Psoas muscle (tissue), 8 donors: ENCODE data around the gene WDR1. TPM values are rescaled to one million over a fixed set of nuclear protein-coding genes. Genes with fewer than 3 reads are reported as not detected.

Experiments
- ATAC-seq, 4 donors: fragments of 200-7000 bp; cut with Tn5 transposase; one replicate each; pipeline ENCODE4 v1.9.1; 2020; ENCODE audit warnings: moderate library complexity in 3 of 4, mild to moderate bottlenecking in 2 of 4
- DNase-seq, 2 donors: peaks; one replicate each; pipeline ENCODE4 v3.0.0-alpha.2; 2020
- H3K27ac ChIP-seq: fragments of 200-600 bp; one replicate; pipeline ENCODE4 v1.8.0; 2022
- H3K27me3 ChIP-seq, 3 donors: fragments of 200-600 bp in 1 of 3; one replicate each; pipeline versions ENCODE4 v1.6.1 to v1.8.0; 2013 to 2022; ENCODE audit warnings: low read length in 2 of 3, mild to moderate bottlenecking in 2 of 3, moderate library complexity in 1 of 3; ENCODE audit not compliant: insufficient read depth in 3 of 3
- H3K36me3 ChIP-seq, 2 donors: fragments of 200-600 bp in 1 of 2; one replicate each; pipeline versions ENCODE4 v1.6.1 to v1.8.0; 2013 to 2022; ENCODE audit warnings: low read depth in 1 of 2, mild to moderate bottlenecking in 1 of 2, moderate library complexity in 1 of 2; ENCODE audit not compliant: insufficient read depth in 1 of 2
- H3K4me1 ChIP-seq: fragments of 200-600 bp; one replicate; pipeline ENCODE4 v1.8.0; 2022
- H3K4me3 ChIP-seq: fragments of 200-600 bp; one replicate; pipeline ENCODE4 v1.8.0; 2022; ENCODE audit warnings: mild to moderate bottlenecking
- H3K9me3 ChIP-seq: fragments of 200-600 bp; one replicate; pipeline ENCODE4 v1.8.0; 2022
- WGBS, 3 donors: extraction: QIAGEN DNeasy Blood & Tissue Kit; methylation state at CpG; one replicate each; pipeline versions ENCODE4 v1.1.6 to v1.1.7; 2013; 5-methylcytosine and 5-hydroxymethylcytosine counted together
- intact Hi-C, 2 donors: fragments of 100-400 bp; cut with DNase I; formaldehyde crosslinking; loops; one replicate each; pipeline versions ENCODE4 v1.11.0 to v1.14.2; 2022
- polyA plus RNA-seq, 3 donors: library from polyadenylated mRNA; stranded (reverse); fragments of 200-250 nt; gene quantifications; one replicate each; pipeline ENCODE4 v1.2.3, GENCODE V29; 2013
- total RNA-seq, 4 donors: library from RNA; stranded (reverse); fragmentation: NEBNext Ultra II Directional in 2 of 4; extraction: Animal tissue kit (Norgen Biotek cat#: 25700) in 2 of 4; gene quantifications; one replicate each; pipeline versions ENCODE4 v1.2.1 to v1.2.4, GENCODE V29; 2021 to 2023
- TF ChIP-seq, protein P1 (sequence below): fragments of 200-600 bp; IDR thresholded peaks from one replicate; pipeline ENCODE4 v1.8.0; 2022; ENCODE audit warnings: antibody characterized with exemption
- donor health status: healthy with polysubstance abuse.
- donor health status: DM: no; HTN: no; CAD: no; lungs with moderate emphysema.
- donor health status: Bipolar disorder and iron deficiency.
- donor health status: healthy.
- donor health status: DM: yes; HTN: yes; CAD: no.
- donor health status: DM: no; HTN: no; CAD: no.
- donor health status: DM: no; HTN: no; CAD: no.
- donor health status: DM: yes; HTN: yes; CAD: no.

The WDR1 gene
- total and polyA plus RNA-seq, 7 donors: 55.6 to 273 (median 106) TPM

DNA sequence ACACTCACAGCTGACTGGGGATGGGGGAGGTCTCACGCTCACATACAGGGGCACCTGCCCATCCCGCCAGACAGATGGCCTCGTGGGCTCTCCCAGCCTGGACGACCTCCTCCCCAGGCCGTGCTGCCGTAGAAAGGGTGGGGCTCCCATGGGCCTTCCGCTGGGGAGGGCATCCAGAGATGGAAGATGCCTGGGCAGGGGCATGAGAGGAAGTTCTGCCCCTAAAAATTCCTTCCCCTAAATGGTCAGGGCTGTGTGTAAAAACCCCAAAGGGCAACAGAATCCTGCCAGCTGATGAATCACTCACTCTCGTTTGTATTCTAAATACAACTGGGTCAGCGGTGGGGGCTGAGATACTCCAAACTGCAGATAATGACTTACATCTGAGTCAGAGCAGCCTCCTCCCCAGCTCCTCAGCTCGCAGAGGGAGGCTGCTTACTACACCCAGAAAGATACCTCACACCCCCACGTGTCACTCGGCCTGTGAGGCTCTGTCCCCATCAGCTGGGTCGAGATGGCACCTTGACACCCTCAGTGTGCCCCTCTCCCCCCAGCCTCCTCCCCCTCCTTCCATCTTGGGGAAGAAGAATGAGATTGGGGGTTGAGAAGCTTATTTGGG is 10.1 kb downstream of the WDR1 start:
- peaks cover 7 to 27% of the 10 kb centered on the region in 2 donors for H3K36me3 ChIP-seq
- intact Hi-C loops: no loop called here
- TF ChIP-seq, protein P1, sequence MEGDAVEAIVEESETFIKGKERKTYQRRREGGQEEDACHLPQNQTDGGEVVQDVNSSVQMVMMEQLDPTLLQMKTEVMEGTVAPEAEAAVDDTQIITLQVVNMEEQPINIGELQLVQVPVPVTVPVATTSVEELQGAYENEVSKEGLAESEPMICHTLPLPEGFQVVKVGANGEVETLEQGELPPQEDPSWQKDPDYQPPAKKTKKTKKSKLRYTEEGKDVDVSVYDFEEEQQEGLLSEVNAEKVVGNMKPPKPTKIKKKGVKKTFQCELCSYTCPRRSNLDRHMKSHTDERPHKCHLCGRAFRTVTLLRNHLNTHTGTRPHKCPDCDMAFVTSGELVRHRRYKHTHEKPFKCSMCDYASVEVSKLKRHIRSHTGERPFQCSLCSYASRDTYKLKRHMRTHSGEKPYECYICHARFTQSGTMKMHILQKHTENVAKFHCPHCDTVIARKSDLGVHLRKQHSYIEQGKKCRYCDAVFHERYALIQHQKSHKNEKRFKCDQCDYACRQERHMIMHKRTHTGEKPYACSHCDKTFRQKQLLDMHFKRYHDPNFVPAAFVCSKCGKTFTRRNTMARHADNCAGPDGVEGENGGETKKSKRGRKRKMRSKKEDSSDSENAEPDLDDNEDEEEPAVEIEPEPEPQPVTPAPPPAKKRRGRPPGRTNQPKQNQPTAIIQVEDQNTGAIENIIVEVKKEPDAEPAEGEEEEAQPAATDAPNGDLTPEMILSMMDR: no peak
- H3K4me3 ChIP-seq: peak overlapping the region; percentile 41
- peaks cover 98% of the 10 kb centered on the region for H3K4me1 ChIP-seq
- no peaks in the 10 kb centered on the region for H3K27me3 ChIP-seq
- WGBS, 3 donors: 29 to 44% (median 30%) methylated on average over 13 of the region's 13 CpGs
- peak; percentile 62 to 81 (median 76) for ATAC-seq
- H3K9me3 ChIP-seq: no peaks in the 10 kb centered on the region
- peak; percentile 80 to 83 for DNase-seq
- peak overlapping the region; percentile 99 for H3K27ac ChIP-seq

GRCh38 chr4:10105920-10106319 is 10.7 kb downstream of the WDR1 start:
- H3K27ac ChIP-seq: peak overlapping the region; percentile 99
- H3K4me1 ChIP-seq: peaks cover 98% of the 10 kb centered on the region
- intact Hi-C loops: no loop called here
- peak overlapping the region; percentile 41 for H3K4me3 ChIP-seq
- ATAC-seq (no peak), DNase-seq (no peak)
- H3K27me3 ChIP-seq: no peaks in the 10 kb centered on the region
- WGBS, 3 donors: 79 to 89% (median 85%) methylated on average over 4 of the region's 4 CpGs
- peaks cover 3 to 21% of the 10 kb centered on the region in 2 donors for H3K36me3 ChIP-seq
- TF ChIP-seq, protein P1: no peak
- no peaks in the 10 kb centered on the region for H3K9me3 ChIP-seq

- peaks cover 2 to 21% of the 10 kb centered on the region in 2 donors for H3K36me3 ChIP-seq
- H3K27ac ChIP-seq: peak overlapping the region; percentile 99
- peaks cover 99% of the 10 kb centered on the region for H3K4me1 ChIP-seq
- H3K27me3 ChIP-seq: no peaks in the 10 kb centered on the region
- no peaks in the 10 kb centered on the region for H3K9me3 ChIP-seq
- TF ChIP-seq, protein P1: no peak
- H3K4me3 ChIP-seq: peak overlapping the region; percentile 41
- DNase-seq (no peak), ATAC-seq (no peak)
- 65 to 76% (median 71%) methylated on average over 4 of the region's 4 CpGs for WGBS, 3 donors
- intact Hi-C loops: no loop called here
Observed at GRCh38 chr4:10105421-10105820, 11.2 kb downstream of the WDR1 start.

DNA sequence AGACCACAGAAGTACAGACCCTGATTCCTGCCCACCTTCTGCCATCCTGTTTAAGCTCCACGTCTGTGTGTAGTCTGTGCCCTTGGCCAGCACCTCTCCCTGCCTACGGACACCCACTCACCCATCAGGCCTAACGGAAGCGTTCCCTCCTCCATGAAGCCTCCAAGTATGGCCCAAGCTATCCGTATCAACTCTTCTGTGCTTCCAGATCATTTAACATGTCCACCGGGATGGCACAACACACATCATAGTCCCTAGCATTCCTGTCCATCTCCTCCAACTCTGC is 11.7 kb downstream of the WDR1 start:
- Histone ChIP-seq H3K4me3 (peak overlapping the region; percentile 41), H3K27ac (peak overlapping the region; percentile 99), H3K4me1 (peaks cover 99% of the 10 kb centered on the region), H3K9me3 (no peaks in the 10 kb centered on the region), H3K27me3 (no peaks in the 10 kb centered on the region), H3K36me3 (peaks cover 0 to 21% of the 10 kb centered on the region in 2 donors)
- no peak for DNase-seq
- TF ChIP-seq, protein P1: no peak
- WGBS, 3 donors: 46 to 60% (median 46%) methylated on average over 6 of the region's 6 CpGs
- ATAC-seq: no peak
- intact Hi-C loops: no loop called here
